NCI-H446 treated with DMSO at 0.1 percent for 48 hours (cell line): ENCODE measurements around the gene KIR3DL3.
"Not testable (repeated sequence)": the region's sequence is repeated elsewhere in the genome, so short reads cannot be mapped to it uniquely, and the experiment has no call there.

Experiments used
- DNase-seq: peaks from one replicate; lab custom pipeline; 2025; lab: John Stamatoyannopoulos, UW

KIR3DL3 gene

DNA sequence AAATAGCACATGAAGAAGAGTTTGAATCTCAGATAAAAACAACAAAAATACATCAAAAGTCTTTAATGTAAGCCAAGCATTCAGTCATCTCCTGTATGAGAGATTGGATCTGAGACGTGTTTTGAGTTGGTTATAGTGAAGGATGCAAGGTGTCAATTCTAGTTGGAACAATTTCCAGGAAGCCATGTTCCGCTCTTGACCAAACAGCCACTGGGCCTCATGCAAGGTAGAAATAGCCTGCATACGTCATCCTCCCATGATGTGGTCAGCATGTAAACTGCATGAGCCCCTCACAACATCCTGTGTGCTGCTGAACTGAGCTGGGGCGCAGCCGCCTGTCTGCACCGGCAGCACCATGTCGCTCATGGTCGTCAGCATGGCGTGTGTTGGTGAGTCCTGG lies at the start of gene KIR3DL3:
TSS of gene KIR3DL3 (plus strand) at position 301 of the 400 bp plus-strand sequence. CDS start at position 356, 55 bp downstream.
- no peak for DNase-seq

DNA sequence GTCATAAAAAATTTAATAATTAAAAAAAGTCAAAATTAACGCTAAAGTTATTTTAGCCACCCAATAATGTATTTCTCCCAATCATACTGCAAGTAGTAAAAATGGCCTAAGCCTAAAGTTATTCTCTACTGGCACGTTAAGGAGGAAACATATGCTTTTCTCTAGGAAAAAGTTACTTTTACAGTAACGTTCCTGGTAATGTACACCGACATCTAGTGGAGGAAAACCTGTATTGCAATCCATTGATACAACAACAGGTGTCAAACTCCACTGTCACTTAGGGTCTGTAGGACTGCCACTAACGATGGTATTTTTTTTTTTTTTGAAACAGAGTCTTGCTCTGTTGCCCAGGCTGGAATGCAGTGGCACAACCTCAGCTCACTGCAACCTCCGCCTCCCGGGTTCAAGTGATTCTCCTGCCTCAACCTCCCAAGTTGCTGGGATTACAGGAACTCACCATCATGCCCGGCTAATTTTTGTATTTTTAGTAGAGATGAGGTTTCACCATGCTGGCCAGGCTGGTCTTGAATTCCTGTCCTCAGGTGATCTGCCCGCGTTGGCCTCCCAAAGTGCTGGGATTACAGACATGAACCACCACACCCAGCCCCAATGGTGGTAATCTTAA lies 47.9 kb upstream of the KIR3DL3 start:
- not testable (repeated sequence) for DNase-seq

DNA sequence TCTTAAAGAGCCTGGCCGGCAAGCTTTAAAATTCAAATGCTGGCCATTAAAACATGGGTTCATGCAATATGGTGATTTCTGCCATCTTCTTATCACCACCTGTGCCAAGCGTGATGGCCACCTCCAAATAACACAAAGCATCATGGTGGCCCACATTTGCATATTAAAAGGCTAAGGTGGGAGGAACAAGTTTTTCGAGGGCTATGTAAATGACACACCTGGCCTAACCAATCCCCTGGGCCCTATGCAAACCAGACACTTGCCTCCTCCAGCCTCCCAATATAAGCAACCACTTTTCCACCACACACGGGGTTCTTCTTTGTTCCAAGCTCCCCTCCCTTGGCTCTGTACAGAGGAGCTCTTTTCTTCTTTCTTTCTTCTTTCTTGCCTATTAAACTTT lies 47.0 kb upstream of the KIR3DL3 start:
- no peak for DNase-seq

DNA sequence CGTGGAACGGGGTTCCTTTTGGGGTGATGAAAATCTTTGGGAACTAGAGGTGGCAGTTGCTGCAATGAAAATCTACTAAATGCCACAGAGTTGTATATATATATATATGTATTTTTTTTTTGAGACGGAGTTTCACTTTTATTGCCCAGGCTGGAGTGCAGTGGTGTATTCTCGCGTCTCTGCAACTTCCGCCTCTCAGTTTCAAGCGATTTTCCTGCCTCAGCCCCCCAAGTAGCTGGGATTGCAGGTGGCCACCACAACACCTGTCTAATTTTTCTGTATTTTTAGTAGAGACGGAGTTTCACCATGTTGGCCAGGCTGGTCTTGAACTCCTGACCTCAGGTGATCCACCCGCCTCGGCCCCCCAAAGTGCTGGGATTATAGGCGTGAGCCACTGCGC lies 42.6 kb upstream of the KIR3DL3 start:
- not testable (repeated sequence) for DNase-seq

DNA sequence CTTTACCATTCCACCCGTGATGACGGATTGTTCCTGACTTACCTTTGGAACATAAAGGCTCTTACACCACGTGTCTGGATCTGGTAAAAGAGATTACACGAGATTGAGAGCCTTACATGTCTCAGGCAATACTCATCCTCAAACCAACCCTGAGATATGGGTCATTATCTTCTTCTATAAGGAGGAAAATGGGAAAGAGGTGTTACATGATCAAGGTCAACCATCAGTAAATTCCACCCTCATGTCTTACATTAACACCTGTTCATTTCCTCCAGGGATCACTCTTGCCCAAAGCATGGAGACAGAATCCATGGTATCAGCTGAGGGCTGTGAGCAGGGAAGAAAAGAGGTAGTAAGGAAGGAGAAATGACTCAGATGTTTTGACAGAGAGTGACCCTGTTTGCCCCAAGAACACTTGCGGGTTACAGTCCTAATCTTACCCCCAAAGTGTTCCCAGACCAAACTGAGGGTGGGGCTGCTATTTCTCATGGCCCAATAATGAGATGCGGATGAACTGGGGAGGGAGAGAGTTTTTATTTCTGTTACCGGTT lies 41.9 kb upstream of the KIR3DL3 start:
- no peak for DNase-seq

DNA sequence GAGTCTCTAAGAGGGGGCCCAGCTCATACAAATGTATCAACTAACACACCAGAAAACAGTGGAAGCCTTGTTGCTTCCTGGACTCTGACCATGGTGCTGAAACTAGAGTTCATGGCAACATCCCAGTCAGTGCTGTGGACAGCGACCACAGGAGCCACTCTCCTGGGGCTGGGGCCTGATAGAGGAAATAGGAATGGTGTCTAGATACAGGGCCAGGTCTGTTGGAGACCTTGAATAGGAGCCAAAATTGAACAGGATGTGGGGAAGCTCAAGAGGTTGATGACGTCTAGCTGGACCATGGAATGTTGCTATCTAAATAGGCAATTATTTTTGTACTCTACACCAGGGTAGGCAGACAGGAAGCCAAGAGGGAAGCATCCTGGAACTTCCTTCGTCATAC lies 39.7 kb upstream of the KIR3DL3 start:
- no peak for DNase-seq

DNA sequence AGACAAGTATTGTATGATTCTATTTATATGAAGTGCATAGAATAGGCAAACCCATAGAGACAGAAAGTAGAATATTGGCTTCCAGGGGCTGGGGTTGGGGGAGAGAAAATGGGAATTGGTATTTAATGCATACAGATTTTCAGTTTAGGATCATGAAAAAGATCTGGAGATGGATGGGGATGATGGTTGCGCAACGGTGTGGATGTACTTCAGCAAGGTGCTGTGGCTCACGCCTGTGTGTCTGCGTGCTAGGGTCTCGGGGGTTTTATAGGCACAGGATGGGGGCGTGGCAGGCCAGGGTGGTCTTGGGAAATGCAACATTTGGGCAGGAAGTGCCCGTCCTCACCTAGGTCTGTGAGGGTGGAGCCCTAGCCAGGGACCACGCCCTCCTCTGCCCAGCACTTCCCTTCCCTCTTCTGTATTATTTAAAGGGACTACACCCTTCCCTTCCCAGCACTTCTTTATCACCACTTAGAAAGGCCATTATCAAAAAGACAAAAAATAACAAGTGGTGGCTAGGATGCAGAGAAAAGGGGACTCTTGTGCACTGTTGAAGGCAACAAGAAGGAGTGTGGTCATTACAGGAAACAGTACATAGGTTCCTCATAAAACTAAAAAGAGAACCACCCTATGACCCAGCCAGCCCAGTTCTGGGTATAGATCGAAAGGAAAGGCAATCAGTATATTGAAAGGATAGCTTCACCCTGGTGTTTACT lies 32.5 kb upstream of the KIR3DL3 start:
- no peak for DNase-seq

DNA sequence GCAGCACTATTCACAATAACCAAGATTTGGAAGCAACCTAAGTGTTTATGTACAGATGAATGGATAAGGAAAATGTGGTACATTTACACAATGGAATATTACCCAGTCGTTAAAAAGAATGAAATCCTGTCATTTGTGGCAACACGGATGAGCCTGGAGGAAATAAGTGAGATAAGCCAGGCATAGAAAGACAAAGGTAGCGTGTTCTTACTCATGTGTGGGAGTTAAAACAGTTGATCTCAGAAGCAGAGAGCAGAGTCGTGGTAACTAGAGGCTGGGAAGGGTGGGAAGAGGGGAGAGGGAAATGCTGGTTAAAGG lies 32.0 kb upstream of the KIR3DL3 start:
- DNase-seq: no peak

DNA sequence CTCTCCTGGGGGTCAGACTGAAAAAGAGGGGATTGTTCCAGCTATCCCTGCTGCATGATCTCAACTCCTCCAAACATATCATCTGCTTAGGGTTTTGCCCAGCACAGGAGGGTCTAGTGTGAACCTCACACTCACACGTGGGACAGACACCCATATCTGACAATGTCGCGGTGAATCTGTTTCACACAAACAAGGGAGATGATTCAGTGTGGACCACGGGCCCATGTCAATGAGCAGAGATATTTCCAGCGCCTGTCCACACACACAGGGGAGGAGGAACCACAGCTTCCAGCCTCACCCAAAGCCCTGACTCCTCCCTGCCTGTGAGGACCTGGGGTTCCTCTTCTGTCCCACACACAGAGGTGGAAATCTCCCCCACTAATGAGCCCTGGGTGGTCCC lies 29.6 kb upstream of the KIR3DL3 start:
- no peak for DNase-seq

DNA sequence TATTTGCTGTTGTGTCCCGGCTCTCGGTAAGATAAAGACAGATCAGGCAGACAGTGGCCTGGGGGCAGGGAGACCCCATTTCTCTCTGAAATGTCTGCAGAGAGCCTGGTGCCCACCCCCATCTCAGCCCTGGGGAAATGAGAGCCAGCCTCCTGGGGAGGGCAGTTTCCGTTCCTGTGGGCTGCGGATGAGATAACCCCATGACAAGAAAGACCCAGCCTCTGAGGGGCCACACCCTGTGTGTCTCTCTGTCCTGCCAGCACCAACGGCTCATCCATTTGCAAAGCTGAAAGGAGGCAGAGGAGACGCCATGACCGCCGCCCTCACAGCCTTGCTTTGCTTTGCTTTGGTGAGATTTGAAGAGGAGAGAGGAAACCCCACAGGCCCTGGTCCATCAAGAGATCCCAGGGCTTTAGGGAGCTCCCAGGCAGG lies 28.1 kb upstream of the KIR3DL3 start:
- DNase-seq: no peak

DNA sequence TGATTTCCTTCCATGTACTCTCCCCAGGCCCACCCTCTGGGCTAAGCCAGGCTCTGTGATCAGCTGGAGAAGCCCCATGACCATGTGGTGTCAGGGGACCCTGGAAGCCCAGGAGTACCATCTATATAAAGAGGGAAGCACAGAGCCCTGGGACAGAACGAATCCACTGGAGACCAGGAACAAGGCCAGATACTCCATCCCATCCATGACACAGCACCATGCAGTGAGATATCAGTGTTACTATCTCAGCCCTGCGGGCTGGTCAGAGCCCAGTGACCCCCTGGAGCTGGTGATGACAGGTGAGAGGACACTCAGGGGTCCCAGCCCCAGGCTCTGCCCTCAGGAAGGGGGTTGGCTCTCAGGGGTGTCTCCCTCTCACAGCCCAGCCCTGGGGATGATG lies 27.5 kb upstream of the KIR3DL3 start:
- DNase-seq: no peak

DNA sequence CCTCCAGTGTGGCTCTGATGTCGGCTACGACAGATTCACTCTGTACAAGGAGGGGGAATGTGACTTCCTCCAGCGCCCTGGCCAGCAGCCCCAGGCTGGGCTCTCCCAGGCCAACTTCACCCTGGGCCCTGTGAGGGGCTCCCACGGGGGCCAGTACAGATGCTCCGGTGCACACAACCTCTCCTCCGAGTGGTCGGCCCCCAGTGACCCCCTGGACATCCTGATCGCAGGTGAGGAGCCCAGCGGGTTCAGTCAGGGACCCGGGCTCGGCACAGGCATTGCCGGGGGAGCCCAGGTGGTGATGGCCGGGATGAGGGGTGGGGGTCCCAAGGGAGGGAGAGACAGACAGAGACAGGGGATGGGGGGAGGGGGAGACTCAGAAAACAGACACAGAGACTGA lies 26.5 kb upstream of the KIR3DL3 start:
- DNase-seq: not testable (repeated sequence)

DNA sequence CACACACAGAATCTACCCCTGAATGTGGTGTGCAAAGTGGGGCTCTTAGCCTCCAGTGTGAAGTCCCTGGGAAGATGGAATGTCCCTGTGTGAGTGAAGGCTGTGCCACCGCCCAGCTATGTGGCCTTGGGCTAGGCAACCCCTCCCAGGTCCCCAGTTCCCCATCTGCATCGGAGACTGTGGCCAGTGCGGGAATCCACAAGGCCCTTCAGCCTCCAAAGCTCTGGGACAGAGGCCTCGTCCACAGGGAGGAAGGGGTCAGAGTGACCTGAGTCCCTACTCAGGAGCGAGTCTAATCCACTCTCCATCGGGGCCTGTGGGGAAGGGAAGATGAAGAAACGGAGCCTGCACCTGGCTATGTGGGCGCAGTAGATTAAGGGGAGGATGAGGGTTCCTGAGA lies 19.3 kb upstream of the KIR3DL3 start:
- no peak for DNase-seq

DNA sequence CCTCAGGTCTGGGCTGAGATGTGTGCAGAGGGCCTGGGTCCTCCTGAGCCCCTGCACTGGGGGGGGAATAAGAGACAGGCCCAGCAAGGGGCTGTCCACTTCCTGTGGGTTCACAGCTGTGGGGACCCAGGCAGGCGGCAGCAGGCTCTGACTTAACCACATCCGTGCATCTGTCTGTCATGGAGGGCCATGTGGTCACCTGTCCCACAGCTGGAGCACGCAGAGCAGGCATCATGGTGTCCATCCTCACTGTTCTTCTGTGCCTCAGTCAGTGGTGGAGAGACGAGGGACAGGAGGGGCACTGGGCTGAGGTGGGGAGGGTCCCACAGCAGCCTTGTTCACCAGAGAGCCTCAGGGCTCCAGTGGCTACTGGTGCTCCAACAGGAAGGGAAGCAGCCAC lies 16.3 kb upstream of the KIR3DL3 start:
- DNase-seq: no peak

DNA sequence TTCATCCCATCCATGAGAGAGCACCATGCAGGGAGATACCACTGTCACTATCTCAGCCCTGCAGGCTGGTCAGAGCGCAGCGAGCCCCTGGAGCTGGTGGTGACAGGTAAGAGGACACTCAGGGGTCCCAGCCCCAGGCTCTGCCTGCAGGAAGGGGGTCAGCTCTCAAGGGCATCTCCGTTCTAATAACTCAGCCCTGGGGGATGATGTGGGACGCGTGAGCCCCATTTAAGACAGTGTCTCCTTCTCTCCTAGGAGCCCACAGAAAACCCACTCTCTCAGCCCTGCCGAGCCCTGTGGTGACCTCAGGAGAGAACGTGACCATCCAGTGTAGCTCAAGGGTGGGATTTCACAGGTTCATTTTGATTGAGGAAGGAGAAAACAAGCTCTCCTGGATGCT lies 15.5 kb upstream of the KIR3DL3 start:
- DNase-seq: peak; percentile 95

DNA sequence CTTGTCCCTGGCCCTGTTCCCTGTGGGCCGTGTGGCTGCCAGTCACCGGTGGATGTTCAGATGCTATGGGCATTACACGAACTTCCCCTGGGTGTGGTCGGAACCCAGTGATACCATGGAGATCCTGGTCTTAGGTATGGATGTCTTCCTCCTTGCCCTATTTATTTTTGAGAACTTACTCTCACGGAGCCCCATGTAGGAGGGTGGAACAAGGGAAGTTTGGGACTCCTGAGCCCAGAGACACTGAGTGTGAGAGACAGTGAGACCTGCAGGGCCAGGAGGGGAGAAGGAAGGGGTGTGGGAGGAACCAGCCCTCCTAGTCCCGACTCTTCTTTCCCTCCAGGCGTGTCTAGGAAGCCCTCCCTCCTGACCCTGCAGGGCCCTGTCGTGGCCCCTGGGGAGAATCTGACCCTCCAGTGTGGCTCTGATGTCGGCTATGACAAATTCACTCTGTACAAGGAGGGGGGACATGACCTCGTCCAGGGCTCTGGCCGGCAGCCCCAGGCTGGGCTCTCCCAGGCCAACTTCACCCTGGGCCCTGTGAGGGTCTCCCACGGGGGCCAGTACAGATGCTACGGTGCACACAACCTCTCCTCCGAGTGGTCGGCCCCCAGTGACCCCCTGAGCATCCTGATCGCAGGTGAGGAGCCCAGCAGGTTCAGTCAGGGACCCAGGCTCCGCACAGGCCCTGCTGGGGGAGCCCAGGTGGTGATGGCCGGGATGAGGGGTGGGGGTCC lies 14.9 kb upstream of the KIR3DL3 start:
- no peak for DNase-seq

DNA sequence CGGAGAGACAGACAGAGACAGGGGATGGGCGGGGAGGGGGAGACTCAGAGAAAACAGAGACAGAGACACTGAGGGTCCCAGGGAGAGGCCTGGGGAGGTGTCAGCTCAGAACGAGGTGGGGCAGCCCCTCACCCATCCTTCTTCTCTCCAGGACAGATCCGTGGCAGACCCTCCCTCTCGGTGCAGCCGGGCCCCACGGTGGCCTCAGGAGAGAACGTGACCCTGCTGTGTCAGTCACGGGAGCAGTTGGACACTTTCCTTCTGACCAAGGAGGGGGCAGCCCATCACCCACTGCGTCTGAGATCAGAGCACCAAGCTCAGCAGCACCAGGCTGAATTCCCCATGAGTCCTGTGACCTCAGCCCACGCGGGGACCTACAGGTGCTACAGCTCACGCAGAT lies 14.3 kb upstream of the KIR3DL3 start:
- not testable (repeated sequence) for DNase-seq

DNA sequence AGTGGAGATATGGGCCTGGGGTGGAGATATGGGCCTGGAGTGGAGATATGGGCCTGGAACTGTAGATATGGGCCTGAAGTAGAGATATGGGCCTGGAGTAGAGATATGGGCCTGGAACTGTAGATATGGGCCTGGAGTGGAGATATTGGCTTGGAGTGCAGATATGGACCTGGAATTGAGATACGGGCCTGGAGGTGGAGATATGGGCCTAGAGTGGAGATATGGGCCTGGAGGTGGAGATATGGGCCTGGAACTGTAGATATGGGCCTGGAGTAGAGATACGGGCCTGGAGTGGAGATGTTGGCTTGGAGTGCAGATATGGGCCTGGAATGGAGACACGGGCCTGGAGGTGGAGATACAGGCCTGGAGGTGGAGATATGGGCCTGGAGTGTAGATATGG lies 402 bp downstream of the KIR3DL3 start:
- no peak for DNase-seq

DNA sequence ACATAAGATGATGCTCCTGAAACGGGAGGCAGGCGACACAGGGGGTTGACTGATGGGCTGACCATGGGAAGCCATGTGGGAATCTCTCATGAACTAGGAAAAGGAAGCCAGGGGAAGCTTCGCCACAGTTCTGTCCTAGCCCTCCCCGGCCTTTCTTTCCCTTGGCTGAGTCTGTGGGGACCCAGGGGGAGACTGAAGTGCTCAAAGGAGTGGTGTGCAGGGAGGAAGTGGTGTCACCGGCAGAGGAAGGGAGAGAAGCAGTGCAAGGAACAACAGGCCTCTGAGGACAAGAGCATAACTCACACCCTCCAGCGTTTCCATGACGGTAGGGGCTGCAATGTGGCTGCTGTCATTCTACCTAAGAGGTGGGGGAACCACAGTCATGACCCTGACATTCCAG lies 1.1 kb downstream of the KIR3DL3 start:
- no peak for DNase-seq

DNA sequence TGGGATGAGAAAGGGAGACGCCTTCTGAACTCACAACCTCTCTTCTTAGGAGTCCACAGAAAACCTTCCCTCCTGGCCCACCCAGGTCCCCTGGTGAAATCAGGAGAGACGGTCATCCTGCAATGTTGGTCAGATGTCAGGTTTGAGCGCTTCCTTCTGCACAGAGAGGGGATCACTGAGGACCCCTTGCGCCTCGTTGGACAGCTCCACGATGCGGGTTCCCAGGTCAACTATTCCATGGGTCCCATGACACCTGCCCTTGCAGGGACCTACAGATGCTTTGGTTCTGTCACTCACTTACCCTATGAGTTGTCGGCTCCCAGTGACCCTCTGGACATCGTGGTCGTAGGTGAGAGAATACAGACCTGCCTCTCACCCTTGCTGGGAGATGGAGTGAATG lies 3.3 kb downstream of the KIR3DL3 start:
- DNase-seq: no peak

DNA sequence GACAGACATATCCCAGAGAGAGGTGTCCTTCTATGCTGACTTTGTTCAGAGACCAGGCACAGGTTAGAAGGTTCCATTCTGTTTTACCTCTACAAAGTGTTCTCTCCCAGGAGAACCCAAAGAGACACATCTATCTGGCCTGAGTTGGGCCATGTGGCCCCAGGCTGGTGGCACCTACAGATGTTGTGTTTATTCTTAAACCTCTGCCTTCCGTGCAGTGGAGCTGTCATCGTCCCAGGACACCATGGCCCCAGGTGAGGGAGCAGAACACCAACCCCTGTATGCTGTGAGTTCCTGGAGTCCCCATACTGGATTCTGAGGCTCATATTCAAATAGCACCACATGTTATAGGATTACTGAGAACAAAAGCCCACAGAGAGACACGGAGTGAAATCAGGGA lies 3.9 kb downstream of the KIR3DL3 start:
- DNase-seq: no peak

DNA sequence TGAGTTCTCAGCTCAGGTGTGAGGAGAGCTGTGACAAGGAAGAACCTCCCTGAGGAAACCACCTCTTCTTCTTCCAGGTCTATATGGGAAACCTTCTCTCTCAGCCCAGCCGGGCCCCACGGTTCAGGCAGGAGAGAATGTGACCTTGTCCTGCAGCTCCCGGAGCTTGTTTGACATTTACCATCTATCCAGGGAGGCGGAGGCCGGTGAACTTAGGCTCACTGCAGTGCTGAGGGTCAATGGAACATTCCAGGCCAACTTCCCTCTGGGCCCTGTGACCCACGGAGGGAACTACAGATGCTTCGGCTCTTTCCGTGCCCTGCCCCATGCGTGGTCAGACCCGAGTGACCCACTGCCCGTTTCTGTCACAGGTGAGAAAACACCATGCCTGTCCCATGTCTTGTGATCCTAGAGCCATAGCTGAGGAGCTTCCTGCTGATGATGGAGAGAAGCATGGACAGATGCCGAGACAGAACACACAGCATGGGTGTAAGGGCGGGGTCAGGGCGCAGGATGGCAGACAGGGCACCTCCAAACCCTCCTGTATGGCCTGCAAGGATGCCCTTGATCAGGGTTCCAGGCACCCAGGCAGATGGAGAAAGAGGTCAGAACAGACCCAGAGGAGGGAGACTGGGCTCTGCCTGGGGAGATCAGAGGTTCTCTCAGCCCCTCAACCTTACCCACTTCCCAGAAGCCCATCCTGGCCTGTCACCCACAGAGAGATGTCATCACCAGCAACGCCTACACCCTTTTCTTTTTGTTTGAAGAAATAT lies 5.4 kb downstream of the KIR3DL3 start:
- no peak for DNase-seq
